ENCODE results near the gene ABI1.
A peak's percentile ranks its signal among the peaks of the same experiment; 100 is the strongest.
"Not testable (repeated sequence)": the region's sequence is repeated elsewhere in the genome, so short reads cannot be mapped to it uniquely, and the experiment has no call there.

The ABI1 gene

DNA sequence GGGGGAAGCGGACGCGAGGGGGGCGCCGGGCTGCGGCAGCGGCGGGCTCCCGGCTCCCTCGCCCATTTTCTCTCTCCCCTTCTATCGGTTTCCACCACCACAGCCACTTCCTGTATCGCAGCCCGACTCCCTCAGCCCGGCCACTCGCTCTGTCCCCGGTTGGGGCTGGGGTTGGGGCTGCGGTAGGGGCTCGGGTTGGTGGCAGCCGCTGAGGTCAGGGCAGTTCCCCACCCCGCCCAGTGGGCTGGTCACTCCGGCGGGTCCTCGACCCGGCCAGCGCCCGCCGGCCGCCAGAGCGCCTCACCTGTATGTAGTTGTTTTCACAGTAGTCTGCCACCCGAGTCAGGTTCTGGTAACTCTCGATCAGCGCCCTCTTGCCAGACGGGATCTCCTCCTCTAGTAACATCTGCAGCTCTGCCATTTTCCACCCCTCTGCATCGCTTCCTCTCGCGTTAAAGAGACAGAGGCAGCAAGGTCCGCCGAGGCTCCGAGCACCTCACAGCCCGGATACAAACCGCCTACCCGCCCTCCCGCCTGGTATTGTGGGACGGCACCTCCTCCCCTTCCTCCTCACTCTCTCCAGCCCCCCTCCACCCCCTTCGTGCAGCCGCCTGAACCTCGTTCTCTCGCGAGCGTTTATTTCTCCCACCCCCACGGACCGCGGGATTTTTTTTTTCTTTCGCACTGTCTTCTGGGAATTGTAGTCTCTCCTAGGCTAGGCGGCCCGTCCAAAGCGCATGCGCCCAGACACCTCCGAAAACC, at the start of gene ABI1:
ABI1 (minus strand) TSS at position 516 of the 762 bp plus-strand sequence; CDS start at position 421, 95 bp downstream.
- TF ChIP-seq, protein P1, sequence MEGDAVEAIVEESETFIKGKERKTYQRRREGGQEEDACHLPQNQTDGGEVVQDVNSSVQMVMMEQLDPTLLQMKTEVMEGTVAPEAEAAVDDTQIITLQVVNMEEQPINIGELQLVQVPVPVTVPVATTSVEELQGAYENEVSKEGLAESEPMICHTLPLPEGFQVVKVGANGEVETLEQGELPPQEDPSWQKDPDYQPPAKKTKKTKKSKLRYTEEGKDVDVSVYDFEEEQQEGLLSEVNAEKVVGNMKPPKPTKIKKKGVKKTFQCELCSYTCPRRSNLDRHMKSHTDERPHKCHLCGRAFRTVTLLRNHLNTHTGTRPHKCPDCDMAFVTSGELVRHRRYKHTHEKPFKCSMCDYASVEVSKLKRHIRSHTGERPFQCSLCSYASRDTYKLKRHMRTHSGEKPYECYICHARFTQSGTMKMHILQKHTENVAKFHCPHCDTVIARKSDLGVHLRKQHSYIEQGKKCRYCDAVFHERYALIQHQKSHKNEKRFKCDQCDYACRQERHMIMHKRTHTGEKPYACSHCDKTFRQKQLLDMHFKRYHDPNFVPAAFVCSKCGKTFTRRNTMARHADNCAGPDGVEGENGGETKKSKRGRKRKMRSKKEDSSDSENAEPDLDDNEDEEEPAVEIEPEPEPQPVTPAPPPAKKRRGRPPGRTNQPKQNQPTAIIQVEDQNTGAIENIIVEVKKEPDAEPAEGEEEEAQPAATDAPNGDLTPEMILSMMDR (IDR thresholded peaks at IDR 0.05; ENCODE audit: low read depth, low read length, missing control alignments) = no peak
- peak; percentile 98 for DNase-seq (ENCODE audit: low read depth)
- in situ Hi-C loops (cut with HindIII; ENCODE audit: low sequenced_read_pairs) = no loop called here
- H3K4me3 ChIP-seq (ENCODE audit: low read depth, low read length) = peak within 1 kb of the TSS; percentile 75

DNA sequence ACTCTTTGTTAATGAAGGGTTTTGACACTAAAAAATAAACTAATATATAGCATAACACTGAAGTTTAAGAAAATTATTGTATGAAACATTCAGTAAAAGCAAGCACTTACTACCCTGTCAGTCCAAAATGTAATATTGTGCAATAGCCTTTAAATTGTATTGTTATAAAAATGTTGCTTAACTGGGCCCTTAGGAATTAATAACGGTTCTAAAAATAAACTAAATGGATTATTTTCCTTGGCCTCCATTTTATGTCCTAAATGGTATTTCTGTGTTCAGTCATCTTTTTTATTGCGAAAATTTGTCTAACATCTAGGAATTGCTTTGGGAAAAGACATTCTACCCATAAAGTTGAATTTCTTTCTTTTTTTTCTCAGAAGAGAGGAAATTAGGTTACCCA, 49.0 kb upstream of the ABI1 start:
- no peak overlapping the region for H3K4me3 ChIP-seq (ENCODE audit: low read depth, low read length)
- TF ChIP-seq, protein P1 (IDR thresholded peaks at IDR 0.05; ENCODE audit: low read depth, low read length, missing control alignments) = no peak
- in situ Hi-C loops (cut with HindIII; ENCODE audit: low sequenced_read_pairs) = no loop called here
- DNase-seq (ENCODE audit: low read depth) = no peak

DNA sequence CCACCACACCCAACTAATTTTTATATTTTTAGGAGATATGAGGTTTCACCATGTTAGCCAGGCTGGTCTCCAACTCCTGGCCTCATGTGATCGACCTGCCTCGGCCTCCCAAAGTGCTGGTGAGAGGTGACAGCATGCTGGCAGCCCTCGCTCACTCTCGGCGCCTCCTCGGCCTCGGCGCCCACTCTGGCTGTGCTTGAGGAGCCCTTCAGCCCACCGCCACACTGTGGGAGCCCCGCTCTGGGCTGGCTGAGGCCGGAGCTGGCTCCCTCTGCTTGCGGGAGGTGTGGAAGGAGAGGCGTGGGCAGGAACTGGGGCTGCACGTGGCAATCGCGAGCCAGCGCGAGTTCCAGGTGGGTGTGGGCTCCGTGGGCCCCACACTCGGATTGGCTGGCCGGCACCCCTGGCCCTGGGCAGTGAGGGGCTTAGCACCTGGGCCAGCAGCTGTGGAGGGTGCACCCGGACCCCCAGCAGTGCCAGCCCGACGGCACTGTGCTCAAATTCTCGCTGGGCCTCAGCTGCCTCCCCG, 44.6 kb upstream of the ABI1 start:
- H3K4me3 ChIP-seq (ENCODE audit: low read depth, low read length); DNase-seq (ENCODE audit: low read depth); in situ Hi-C loops (cut with HindIII; ENCODE audit: low sequenced_read_pairs): not testable (repeated sequence)

DNA sequence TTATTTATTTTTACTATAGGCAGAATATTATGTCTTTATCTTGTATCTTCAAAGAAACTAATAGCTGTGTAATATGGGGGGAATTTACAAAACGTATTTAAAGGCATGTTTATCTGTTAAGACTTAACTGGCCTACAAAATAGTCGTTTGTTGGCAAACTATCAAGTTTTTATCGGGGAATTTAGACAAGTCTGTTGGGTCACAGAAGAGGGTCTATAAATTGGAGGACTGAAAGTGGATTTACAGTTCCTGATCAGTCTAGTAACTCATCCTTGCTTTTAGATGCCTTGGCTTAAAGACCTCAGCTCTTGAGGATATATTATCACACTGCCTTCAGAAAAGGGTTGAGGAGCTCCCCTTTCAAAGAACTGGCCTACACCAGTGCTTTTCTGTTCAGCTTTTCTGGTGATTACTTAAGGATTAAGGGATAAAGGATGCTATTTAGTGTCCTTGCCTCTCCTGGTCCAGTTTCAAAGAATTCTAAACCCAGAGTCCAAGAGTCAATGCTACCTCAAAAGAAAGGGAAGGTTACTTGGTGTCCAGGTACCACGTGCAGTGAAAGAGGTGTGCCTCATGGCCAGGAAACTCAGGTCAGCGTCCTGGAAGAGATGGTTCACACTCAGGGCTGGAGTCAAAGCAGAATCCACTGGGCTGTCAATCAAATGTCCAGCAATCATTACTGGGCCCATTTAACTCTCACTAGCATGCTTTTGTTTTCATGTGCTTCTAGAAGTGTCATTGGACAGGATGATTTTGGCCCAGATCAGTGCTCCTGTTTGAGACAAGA, 42.9 kb upstream of the ABI1 start:
- in situ Hi-C loops (cut with HindIII; ENCODE audit: low sequenced_read_pairs) = no loop called here
- no peak for DNase-seq (ENCODE audit: low read depth)
- no peak overlapping the region for H3K4me3 ChIP-seq (ENCODE audit: low read depth, low read length)
- TF ChIP-seq, protein P1 (IDR thresholded peaks at IDR 0.05; ENCODE audit: low read depth, low read length, missing control alignments) = no peak

DNA sequence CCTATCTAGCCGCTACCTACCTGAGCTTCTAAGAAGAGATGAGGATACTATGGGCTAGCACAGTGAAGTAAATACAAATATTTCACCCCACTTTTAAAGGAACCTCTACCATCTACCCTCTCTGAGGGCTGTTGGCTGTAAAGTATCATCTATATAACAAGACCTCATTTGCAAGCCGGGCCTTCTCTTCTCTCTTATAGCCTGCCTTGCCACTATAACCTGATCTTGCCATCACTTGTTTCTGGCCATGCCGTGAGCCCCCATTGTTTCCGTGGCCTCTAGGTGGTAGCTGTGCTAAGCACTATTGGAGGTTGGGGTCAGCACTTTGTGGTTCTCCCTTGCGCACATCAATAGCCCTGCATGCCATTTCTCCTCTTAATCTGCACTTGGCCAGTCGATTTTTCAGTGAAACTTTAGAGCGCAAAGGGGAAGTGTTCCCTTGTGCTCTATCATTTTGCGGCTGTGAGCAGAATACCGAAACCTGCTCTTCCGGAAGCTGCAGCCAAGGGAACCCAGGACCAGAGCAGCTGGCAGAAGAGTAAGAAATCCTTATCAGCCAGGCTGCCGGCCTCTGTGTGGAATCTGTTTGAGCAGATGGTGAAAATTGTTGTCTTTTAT, 31.7 kb upstream of the ABI1 start:
- in situ Hi-C loops (cut with HindIII; ENCODE audit: low sequenced_read_pairs); H3K4me3 ChIP-seq (ENCODE audit: low read depth, low read length); DNase-seq (ENCODE audit: low read depth): not testable (repeated sequence)

DNA sequence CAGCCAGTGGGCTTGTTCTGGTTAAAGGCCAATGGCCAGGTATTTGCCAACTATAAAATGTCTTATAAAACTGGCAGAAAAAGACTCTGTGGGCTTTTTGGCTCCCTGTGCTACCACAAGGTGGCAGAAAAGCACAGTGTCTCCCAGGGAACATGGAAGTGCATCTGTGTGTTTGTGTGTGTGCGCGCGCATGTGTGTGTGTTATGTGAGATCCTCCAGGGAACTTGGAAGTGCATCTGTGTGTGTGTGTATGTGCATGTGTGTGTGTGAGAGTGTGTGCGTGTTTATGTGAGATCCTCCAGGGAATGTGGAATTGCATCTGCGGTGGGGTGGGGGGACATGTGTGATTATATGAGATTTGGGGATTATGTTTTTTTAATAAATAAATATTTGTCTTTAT, 30.2 kb upstream of the ABI1 start:
- TF ChIP-seq, protein P1 (IDR thresholded peaks at IDR 0.05; ENCODE audit: low read depth, low read length, missing control alignments) = peak; percentile 63
- peak; percentile 46 for DNase-seq (ENCODE audit: low read depth)
- H3K4me3 ChIP-seq (ENCODE audit: low read depth, low read length) = no peak overlapping the region
- in situ Hi-C loops (cut with HindIII; ENCODE audit: low sequenced_read_pairs) = no loop called here

DNA sequence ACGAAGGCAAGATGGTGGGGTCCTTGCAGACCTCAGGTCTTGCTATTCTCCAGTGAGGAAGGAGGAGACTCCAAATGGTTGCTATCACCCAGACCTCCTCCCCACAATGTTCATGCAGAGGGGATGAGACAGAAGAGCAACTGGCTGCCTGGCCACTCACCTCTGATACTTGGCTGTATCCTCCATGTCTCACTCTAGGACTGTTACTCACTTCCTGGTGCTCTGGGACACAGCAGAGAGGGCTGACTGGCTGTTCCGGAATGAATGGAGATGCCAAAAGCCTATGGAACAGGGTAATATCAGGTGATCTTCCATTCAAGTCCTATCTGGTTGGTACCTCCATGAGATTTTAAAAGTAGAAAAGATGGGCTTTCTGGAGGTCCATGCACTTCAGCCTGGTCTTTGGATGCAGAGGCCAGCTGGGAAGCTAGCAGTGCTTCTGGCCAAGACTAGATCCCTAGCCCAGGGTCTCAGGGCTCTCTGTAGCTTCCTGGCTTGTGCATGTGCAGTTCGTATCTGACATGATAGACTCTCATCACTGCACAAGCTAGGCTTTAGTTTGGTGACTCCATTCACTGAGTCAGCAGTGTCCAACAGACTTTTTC, 27.0 kb upstream of the ABI1 start:
- no peak overlapping the region for H3K4me3 ChIP-seq (ENCODE audit: low read depth, low read length)
- TF ChIP-seq, protein P1 (IDR thresholded peaks at IDR 0.05; ENCODE audit: low read depth, low read length, missing control alignments) = no peak
- in situ Hi-C loops (cut with HindIII; ENCODE audit: low sequenced_read_pairs) = no loop called here
- no peak for DNase-seq (ENCODE audit: low read depth)

All from astrocyte of the cerebellum (primary cell).